Neural progenitor cell (in vitro differentiated cells): ENCODE measurements around the gene FCN3. TPM values are rescaled to one million over a fixed set of nuclear protein-coding genes. Genes with fewer than 3 reads are reported as not detected.
"Not testable (repeated sequence)": the region's sequence is repeated elsewhere in the genome, so short reads cannot be mapped to it uniquely, and the experiment has no call there.

Experiments used
- DNase-seq: peaks from one replicate; pipeline ENCODE4 v3.0.0-alpha.2; 2016; ENCODE audit warnings: low spot score
- H2AFZ ChIP-seq: fragments of 200-600 bp; sonication (generic); replicated peaks from 2 replicates; pipeline ENCODE4 v1.6.1; 2016; ENCODE audit warnings: antibody characterized with exemption
- H3F3A ChIP-seq: fragments of 200-600 bp; sonication (generic); 2 replicates; pipeline ENCODE4 v1.6.1; 2016; ENCODE audit warnings: antibody characterized with exemption, low read depth
- H3K27ac ChIP-seq: fragments of 200-600 bp; sonication (generic); 2 replicates; pipeline ENCODE4 v1.5.1; 2016; ENCODE audit warnings: mild to moderate bottlenecking
- H3K27me3 ChIP-seq: fragments of 200-600 bp; sonication (generic); 2 replicates; pipeline ENCODE4 v1.6.1; 2016; ENCODE audit warnings: mild to moderate bottlenecking, moderate library complexity
- H3K36me3 ChIP-seq: fragments of 200-600 bp; sonication (generic); 2 replicates; pipeline ENCODE4 v1.5.1; 2016
- H3K4me1 ChIP-seq: fragments of 200-600 bp; sonication (generic); 2 replicates; pipeline ENCODE4 v1.6.1; 2016; ENCODE audit warnings: mixed run types
- H3K4me2 ChIP-seq: fragments of 200-600 bp; sonication (generic); 2 replicates; pipeline ENCODE4 v1.6.1; 2016
- H3K4me3 ChIP-seq: fragments of 200-600 bp; sonication (generic); 2 replicates; pipeline ENCODE4 v1.5.1; 2016
- H3K79me2 ChIP-seq: fragments of 200-600 bp; sonication (generic); 2 replicates; pipeline ENCODE4 v1.6.1; 2016; ENCODE audit warnings: low read depth
- H3K9ac ChIP-seq: fragments of 200-600 bp; sonication (generic); 2 replicates; pipeline ENCODE4 v1.6.1; 2016
- H3K9me3 ChIP-seq: fragments of 200-600 bp; sonication (generic); 2 replicates; pipeline ENCODE4 v1.5.1; 2016; ENCODE audit warnings: low read depth
- H4K20me1 ChIP-seq: fragments of 200-600 bp; sonication (generic); 2 replicates; pipeline ENCODE4 v1.6.1; 2016; ENCODE audit warnings: low read depth
- H3K27ac Mint-ChIP-seq: 3 replicates; pipeline ENCODE4 v1.8.0; 2021; ENCODE audit warnings: mixed read lengths
- H3K27me3 Mint-ChIP-seq: 2 replicates; pipeline ENCODE4 v1.8.0; 2022; ENCODE audit warnings: low read depth, mild to moderate bottlenecking, inconsistent platforms, moderate library complexity, mixed read lengths; ENCODE audit not compliant: insufficient read depth
- H3K36me3 Mint-ChIP-seq: 3 replicates; pipeline ENCODE4 v1.8.0; 2021; ENCODE audit warnings: mixed read lengths
- H3K4me1 Mint-ChIP-seq: 3 replicates; pipeline ENCODE4 v1.8.0; 2021; ENCODE audit warnings: mixed read lengths
- H3K4me3 Mint-ChIP-seq: 3 replicates; pipeline ENCODE4 v1.8.0; 2021; ENCODE audit warnings: mild to moderate bottlenecking, moderate library complexity, mixed read lengths
- H3K9me3 Mint-ChIP-seq: 3 replicates; pipeline ENCODE4 v1.8.0; 2020; ENCODE audit warnings: mixed read lengths
- EZH2 ChIP-seq: fragments of 200-600 bp; sonication (generic); IDR thresholded peaks from 2 replicates; pipeline ENCODE4 v1.6.1; 2017; ENCODE audit warnings: antibody characterized with exemption, mild to moderate bottlenecking, moderate library complexity
- EZH2phosphoT487 ChIP-seq: fragments of 200-600 bp; sonication (generic); IDR thresholded peaks from 2 replicates; pipeline ENCODE4 v1.6.1; 2017; ENCODE audit warnings: antibody characterized with exemption
- total RNA-seq: library from RNA; depleted of rRNA; stranded (reverse); fragments of >200 nt; gene quantifications from 2 replicates; pipeline ENCODE4 v1.2.3, GENCODE V29; 2015; ENCODE audit warnings: low replicate concordance
- TF ChIP-seq, protein P1 (sequence below): fragments of 200-600 bp; sonication (generic); IDR thresholded peaks from 2 replicates; pipeline ENCODE4 v1.5.1; 2017; ENCODE audit warnings: antibody characterized with exemption, mild to moderate bottlenecking

FCN3 gene
- total RNA-seq, 1 donor from 2014 or later = not detected

DNA sequence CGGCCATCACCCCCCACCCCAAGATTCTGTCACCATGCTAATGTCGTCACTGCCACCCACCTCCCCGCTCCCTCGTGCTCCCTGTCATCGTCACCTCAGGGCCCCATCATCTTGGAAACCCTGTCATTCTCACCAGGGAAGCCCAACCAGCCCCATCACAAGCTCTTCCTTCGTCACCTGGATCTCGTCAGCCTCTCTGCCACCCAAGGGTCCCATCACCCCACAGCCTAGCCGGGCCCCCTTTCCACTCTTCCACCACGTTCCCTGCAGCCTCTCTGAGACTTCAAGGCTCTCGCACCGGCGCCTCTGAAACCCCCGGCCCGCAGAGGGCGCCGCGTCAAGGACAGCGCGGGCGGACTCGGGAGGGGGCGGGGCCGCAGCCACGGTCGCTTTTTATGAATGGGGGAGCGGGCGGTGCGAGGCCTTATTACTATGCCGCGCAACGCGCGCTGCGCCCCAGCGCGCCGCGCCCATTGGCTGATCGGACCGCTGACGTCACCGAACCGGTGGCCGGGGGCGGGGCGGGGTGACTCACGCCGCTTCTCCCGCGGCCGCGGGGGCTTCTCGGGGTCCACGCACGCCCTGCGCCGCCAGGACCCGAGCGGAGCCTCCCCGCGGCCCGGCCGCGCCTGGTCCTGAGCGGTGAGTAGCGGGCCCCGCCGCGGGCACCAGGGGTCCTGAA, 17.6 kb upstream of the FCN3 start, which contains the start of gene GPR3:
TSS of gene GPR3 (plus strand) at position 527 of the 682 bp plus-strand sequence. CDS start 1,177 bp downstream, outside the sequence.
- peak; percentile 96 for DNase-seq
- no peaks in the 10 kb centered on the region for H3K27me3 ChIP-seq
- H3K9me3 Mint-ChIP-seq = peaks cover 2% of the 10 kb centered on the region

DNA sequence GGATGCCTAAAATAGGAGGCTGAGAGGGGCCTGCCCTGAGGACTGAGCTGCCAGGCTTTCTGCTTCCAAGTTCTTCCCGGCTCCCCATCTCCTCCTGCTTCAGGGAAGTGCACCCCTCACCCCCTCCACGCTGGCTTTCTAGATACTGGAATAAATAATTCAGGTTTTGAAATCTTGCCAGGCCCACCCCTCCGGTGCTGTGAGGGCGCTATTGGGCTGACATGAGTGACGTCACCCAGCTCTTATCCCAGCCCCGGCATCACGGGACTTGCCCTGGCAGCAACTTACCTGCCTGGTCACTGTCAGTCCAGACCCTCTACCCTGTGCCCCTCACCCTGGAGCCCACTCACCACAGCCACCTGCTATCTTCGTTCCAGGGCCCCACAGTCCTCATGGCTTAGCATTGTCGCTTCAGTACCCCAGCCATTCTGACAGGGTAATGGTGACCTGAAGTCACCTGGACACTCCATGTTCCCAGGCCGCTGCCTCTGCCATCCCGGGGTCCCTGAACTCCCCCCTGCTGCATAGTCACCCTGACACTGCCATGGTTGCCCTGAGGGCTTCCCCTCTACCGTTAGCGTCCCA, 17.0 kb upstream of the FCN3 start:
- H3K27me3 ChIP-seq = no peaks in the 10 kb centered on the region
- DNase-seq = peak; percentile 56
- H2AFZ ChIP-seq = peak overlapping the region; percentile 81
- H3K9me3 ChIP-seq = no peaks in the 10 kb centered on the region
- H3F3A ChIP-seq = peaks cover 6% of the 10 kb centered on the region
- H3K4me1 Mint-ChIP-seq = peaks cover 27% of the 10 kb centered on the region
- no peaks in the 10 kb centered on the region for H3K36me3 Mint-ChIP-seq
- TF ChIP-seq, protein P1, sequence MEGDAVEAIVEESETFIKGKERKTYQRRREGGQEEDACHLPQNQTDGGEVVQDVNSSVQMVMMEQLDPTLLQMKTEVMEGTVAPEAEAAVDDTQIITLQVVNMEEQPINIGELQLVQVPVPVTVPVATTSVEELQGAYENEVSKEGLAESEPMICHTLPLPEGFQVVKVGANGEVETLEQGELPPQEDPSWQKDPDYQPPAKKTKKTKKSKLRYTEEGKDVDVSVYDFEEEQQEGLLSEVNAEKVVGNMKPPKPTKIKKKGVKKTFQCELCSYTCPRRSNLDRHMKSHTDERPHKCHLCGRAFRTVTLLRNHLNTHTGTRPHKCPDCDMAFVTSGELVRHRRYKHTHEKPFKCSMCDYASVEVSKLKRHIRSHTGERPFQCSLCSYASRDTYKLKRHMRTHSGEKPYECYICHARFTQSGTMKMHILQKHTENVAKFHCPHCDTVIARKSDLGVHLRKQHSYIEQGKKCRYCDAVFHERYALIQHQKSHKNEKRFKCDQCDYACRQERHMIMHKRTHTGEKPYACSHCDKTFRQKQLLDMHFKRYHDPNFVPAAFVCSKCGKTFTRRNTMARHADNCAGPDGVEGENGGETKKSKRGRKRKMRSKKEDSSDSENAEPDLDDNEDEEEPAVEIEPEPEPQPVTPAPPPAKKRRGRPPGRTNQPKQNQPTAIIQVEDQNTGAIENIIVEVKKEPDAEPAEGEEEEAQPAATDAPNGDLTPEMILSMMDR = no peak
- no peak for TF ChIP-seq EZH2phosphoT487
- no peak for TF ChIP-seq EZH2
- peaks cover 2% of the 10 kb centered on the region for H3K9me3 Mint-ChIP-seq
- H3K79me2 ChIP-seq = no peaks in the 10 kb centered on the region
- peaks cover 9% of the 10 kb centered on the region for H3K27me3 Mint-ChIP-seq
- no peaks in the 10 kb centered on the region for H3K36me3 ChIP-seq
- H3K4me3 Mint-ChIP-seq = peak overlapping the region; percentile 79
- H3K27ac Mint-ChIP-seq = no peak overlapping the region
- H3K4me1 ChIP-seq = peaks cover 11% of the 10 kb centered on the region
- no peak overlapping the region for H3K27ac ChIP-seq
- H3K4me3 ChIP-seq = peak overlapping the region; percentile 67
- H4K20me1 ChIP-seq = no peaks in the 10 kb centered on the region
- H3K4me2 ChIP-seq = peak overlapping the region; percentile 88
- no peak overlapping the region for H3K9ac ChIP-seq

More for the DNA sequence above, 17.6 kb upstream of the FCN3 start, which contains the start of gene GPR3:
- H3K9me3 ChIP-seq = no peaks in the 10 kb centered on the region
- no peaks in the 10 kb centered on the region for H3K79me2 ChIP-seq
- H3K9ac ChIP-seq = no peak within 1 kb of the TSS
- peak within 1 kb of the TSS; percentile 96 for H2AFZ ChIP-seq
- no peak for TF ChIP-seq EZH2phosphoT487
- TF ChIP-seq, protein P1 = peak; percentile 64
- Mint-ChIP-seq H3K27me3 (peaks cover 11% of the 10 kb centered on the region), H3K27ac (peak within 1 kb of the TSS; percentile 86), H3K36me3 (no peaks in the 10 kb centered on the region), H3K4me3 (peak within 1 kb of the TSS; percentile 89), H3K4me1 (peaks cover 27% of the 10 kb centered on the region)
- peak within 1 kb of the TSS; percentile 67 for H3K4me3 ChIP-seq
- H3K4me1 ChIP-seq = peaks cover 11% of the 10 kb centered on the region
- no peak within 1 kb of the TSS for H3K27ac ChIP-seq
- H3K4me2 ChIP-seq = peak within 1 kb of the TSS; percentile 88
- H3F3A ChIP-seq = peaks cover 6% of the 10 kb centered on the region
- H4K20me1 ChIP-seq = no peaks in the 10 kb centered on the region
- no peaks in the 10 kb centered on the region for H3K36me3 ChIP-seq

DNA sequence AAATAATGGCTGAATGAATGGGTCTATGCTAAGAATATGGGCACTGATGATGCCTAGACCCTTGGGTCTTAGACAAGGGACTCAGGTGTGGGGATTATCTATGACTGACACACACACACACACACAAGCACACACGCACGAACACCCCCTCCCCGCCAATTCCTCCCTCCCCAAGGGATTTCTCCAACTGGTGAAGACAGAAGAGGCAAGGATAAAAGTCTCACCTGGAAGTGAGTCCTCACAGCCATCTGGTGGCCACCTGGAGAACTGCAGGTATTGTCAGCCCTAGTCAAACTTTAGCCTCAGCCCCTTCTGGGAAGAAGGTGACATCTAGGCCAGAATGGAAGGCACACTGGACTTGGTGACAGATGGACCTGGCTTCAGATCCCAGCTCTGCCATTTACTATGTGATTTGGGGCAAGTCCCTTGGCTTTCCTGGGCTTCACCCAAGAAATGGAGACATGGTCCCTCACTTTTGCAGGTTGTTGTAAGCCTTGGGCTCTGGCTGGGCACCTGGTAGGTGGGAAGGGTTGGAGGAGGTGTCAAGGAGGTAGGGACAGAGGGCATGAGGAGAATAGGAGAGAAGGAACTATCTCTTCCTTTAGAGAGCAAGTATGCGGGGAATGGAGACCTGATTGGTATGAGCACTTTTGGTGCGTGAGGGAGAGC, 13.8 kb upstream of the FCN3 start:
- H3K9me3 ChIP-seq = no peaks in the 10 kb centered on the region
- H3K27me3 Mint-ChIP-seq = peaks cover 2% of the 10 kb centered on the region
- no peak overlapping the region for H3K27ac ChIP-seq
- H2AFZ ChIP-seq = no peak overlapping the region
- peak; percentile 77 for DNase-seq
- H3K4me2 ChIP-seq = no peak overlapping the region
- TF ChIP-seq EZH2 = no peak
- no peak for TF ChIP-seq EZH2phosphoT487
- TF ChIP-seq, protein P1 = peak; percentile 92
- H4K20me1 ChIP-seq = no peaks in the 10 kb centered on the region
- no peak overlapping the region for H3K4me3 ChIP-seq
- H3K9ac ChIP-seq = no peak overlapping the region
- H3K36me3 Mint-ChIP-seq = no peaks in the 10 kb centered on the region
- peaks cover 6% of the 10 kb centered on the region for H3F3A ChIP-seq
- no peaks in the 10 kb centered on the region for H3K27me3 ChIP-seq
- peaks cover 17% of the 10 kb centered on the region for H3K4me1 Mint-ChIP-seq
- no peak overlapping the region for H3K4me3 Mint-ChIP-seq
- no peaks in the 10 kb centered on the region for H3K36me3 ChIP-seq
- H3K4me1 ChIP-seq = peaks cover 11% of the 10 kb centered on the region
- H3K79me2 ChIP-seq = no peaks in the 10 kb centered on the region
- peaks cover 2% of the 10 kb centered on the region for H3K9me3 Mint-ChIP-seq
- H3K27ac Mint-ChIP-seq = no peak overlapping the region

DNA sequence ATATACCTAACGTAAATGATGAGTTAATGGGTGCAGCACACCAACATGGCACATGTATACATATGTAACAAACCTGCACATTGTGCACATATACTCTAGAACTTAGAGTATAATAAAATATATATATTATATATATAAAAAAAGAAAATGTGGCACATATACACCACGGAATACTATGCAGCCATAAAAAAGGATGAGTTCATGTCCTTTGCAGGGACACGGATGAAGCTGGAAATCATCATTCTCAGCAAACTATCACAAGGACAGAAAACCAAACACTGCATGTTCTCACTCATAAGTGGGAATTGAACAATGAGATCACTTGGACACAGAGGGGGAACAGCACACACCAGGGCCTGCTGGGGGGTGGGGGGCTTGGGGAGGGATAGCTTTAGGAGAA, 10.2 kb upstream of the FCN3 start:
- not testable (repeated sequence) for H3K9me3 ChIP-seq, H3F3A ChIP-seq, DNase-seq

More for the DNA sequence above, 10.2 kb upstream of the FCN3 start:
- H3K27ac Mint-ChIP-seq, H3K4me1 ChIP-seq, H3K9ac ChIP-seq, H3K4me3 ChIP-seq, H4K20me1 ChIP-seq, H3K4me2 ChIP-seq, H3K27me3 Mint-ChIP-seq, H3K9me3 Mint-ChIP-seq, H3K36me3 Mint-ChIP-seq, H3K27ac ChIP-seq, H3K79me2 ChIP-seq, H2AFZ ChIP-seq, H3K4me3 Mint-ChIP-seq, H3K36me3 ChIP-seq: not testable (repeated sequence)
- H3K27me3 ChIP-seq = peaks cover 27% of the 10 kb centered on the region
- H3K4me1 Mint-ChIP-seq = peaks cover 13% of the 10 kb centered on the region
